ENCODE data around the gene ERC2.
"Not testable (repeated sequence)": the region's sequence is repeated elsewhere in the genome, so short reads cannot be mapped to it uniquely, and the experiment has no call there.

The ERC2 gene

GRCh38 chr3:56110886-56111285 is 357.4 kb downstream of the ERC2 start:
- Mint-ChIP-seq H3K9me3 (no peaks in the 10 kb centered on the region), H3K36me3 (ENCODE audit: low read depth) (no peaks in the 10 kb centered on the region), H3K27ac (no peak overlapping the region), H3K4me3 (no peak overlapping the region), H3K27me3 (ENCODE audit: low read depth) (no peaks in the 10 kb centered on the region), H3K4me1 (ENCODE audit: low read depth) (no peaks in the 10 kb centered on the region)
- no peak for DNase-seq (ENCODE audit: low spot score)

- no peaks in the 10 kb centered on the region for H3K36me3 Mint-ChIP-seq (ENCODE audit: low read depth)
- no peak for DNase-seq (ENCODE audit: low spot score)
- no peaks in the 10 kb centered on the region for H3K9me3 Mint-ChIP-seq
- H3K27me3 Mint-ChIP-seq (ENCODE audit: low read depth) = no peaks in the 10 kb centered on the region
- no peaks in the 10 kb centered on the region for H3K4me1 Mint-ChIP-seq (ENCODE audit: low read depth)
- H3K27ac Mint-ChIP-seq = no peak overlapping the region
- no peak overlapping the region for H3K4me3 Mint-ChIP-seq
Measured at GRCh38 chr3:56107157-56107556, 361.1 kb downstream of the ERC2 start.

GRCh38 chr3:56102032-56102431 is 366.2 kb downstream of the ERC2 start:
- no peak for DNase-seq (ENCODE audit: low spot score)
- Mint-ChIP-seq H3K9me3 (no peaks in the 10 kb centered on the region), H3K36me3 (ENCODE audit: low read depth) (no peaks in the 10 kb centered on the region), H3K27me3 (ENCODE audit: low read depth) (peaks cover 2% of the 10 kb centered on the region), H3K4me3 (no peak overlapping the region), H3K27ac (no peak overlapping the region), H3K4me1 (ENCODE audit: low read depth) (no peaks in the 10 kb centered on the region)

- Mint-ChIP-seq H3K27me3 (ENCODE audit: low read depth) (peaks cover 2% of the 10 kb centered on the region), H3K27ac (no peak overlapping the region), H3K9me3 (no peaks in the 10 kb centered on the region), H3K4me3 (no peak overlapping the region), H3K4me1 (ENCODE audit: low read depth) (no peaks in the 10 kb centered on the region), H3K36me3 (ENCODE audit: low read depth) (no peaks in the 10 kb centered on the region)
- DNase-seq (ENCODE audit: low spot score) = no peak
Measured at GRCh38 chr3:56101576-56101975, 366.7 kb downstream of the ERC2 start.

- no peaks in the 10 kb centered on the region for H3K9me3 Mint-ChIP-seq
- no peak for DNase-seq (ENCODE audit: low spot score)
- H3K36me3 Mint-ChIP-seq (ENCODE audit: low read depth) = no peaks in the 10 kb centered on the region
- H3K27me3 Mint-ChIP-seq (ENCODE audit: low read depth) = peaks cover 2% of the 10 kb centered on the region
- H3K4me3 Mint-ChIP-seq = no peak overlapping the region
- H3K4me1 Mint-ChIP-seq (ENCODE audit: low read depth) = no peaks in the 10 kb centered on the region
- no peak overlapping the region for H3K27ac Mint-ChIP-seq
Measured at GRCh38 chr3:56096999-56097398, 371.3 kb downstream of the ERC2 start.

GRCh38 chr3:56094170-56094569 is 374.1 kb downstream of the ERC2 start:
- Mint-ChIP-seq H3K27me3 (ENCODE audit: low read depth) (no peaks in the 10 kb centered on the region), H3K4me1 (ENCODE audit: low read depth) (no peaks in the 10 kb centered on the region), H3K36me3 (ENCODE audit: low read depth) (no peaks in the 10 kb centered on the region), H3K9me3 (no peaks in the 10 kb centered on the region), H3K27ac (no peak overlapping the region), H3K4me3 (no peak overlapping the region)
- DNase-seq (ENCODE audit: low spot score) = no peak

- no peaks in the 10 kb centered on the region for H3K36me3 Mint-ChIP-seq (ENCODE audit: low read depth)
Measured at GRCh38 chr3:56089739-56090138, 378.5 kb downstream of the ERC2 start.

GRCh38 chr3:56087451-56088053 is 380.7 kb downstream of the ERC2 start:
- H3K27me3 Mint-ChIP-seq (ENCODE audit: low read depth) = no peaks in the 10 kb centered on the region
- H3K27ac Mint-ChIP-seq = no peak overlapping the region
- no peaks in the 10 kb centered on the region for H3K36me3 Mint-ChIP-seq (ENCODE audit: low read depth)
- H3K4me1 Mint-ChIP-seq (ENCODE audit: low read depth) = no peaks in the 10 kb centered on the region
- no peak overlapping the region for H3K4me3 Mint-ChIP-seq
- H3K9me3 Mint-ChIP-seq = no peaks in the 10 kb centered on the region
- no peak for DNase-seq (ENCODE audit: low spot score)

More at GRCh38 chr3:56089739-56090138, 378.5 kb downstream of the ERC2 start:
- H3K9me3 Mint-ChIP-seq = no peaks in the 10 kb centered on the region
- H3K27me3 Mint-ChIP-seq (ENCODE audit: low read depth) = no peaks in the 10 kb centered on the region
- DNase-seq (ENCODE audit: low spot score) = no peak
- H3K4me1 Mint-ChIP-seq (ENCODE audit: low read depth) = no peaks in the 10 kb centered on the region
- no peak overlapping the region for H3K4me3 Mint-ChIP-seq
- no peak overlapping the region for H3K27ac Mint-ChIP-seq

- Mint-ChIP-seq H3K4me3 (no peak overlapping the region), H3K9me3 (no peaks in the 10 kb centered on the region), H3K27ac (no peak overlapping the region), H3K27me3 (ENCODE audit: low read depth) (no peaks in the 10 kb centered on the region), H3K4me1 (ENCODE audit: low read depth) (no peaks in the 10 kb centered on the region), H3K36me3 (ENCODE audit: low read depth) (no peaks in the 10 kb centered on the region)
- no peak for DNase-seq (ENCODE audit: low spot score)
Measured at GRCh38 chr3:56086355-56086754, 381.9 kb downstream of the ERC2 start.

- no peaks in the 10 kb centered on the region for H3K27me3 Mint-ChIP-seq (ENCODE audit: low read depth)
- H3K36me3 Mint-ChIP-seq (ENCODE audit: low read depth) = no peaks in the 10 kb centered on the region
- H3K9me3 Mint-ChIP-seq = no peaks in the 10 kb centered on the region
- no peaks in the 10 kb centered on the region for H3K4me1 Mint-ChIP-seq (ENCODE audit: low read depth)
- no peak overlapping the region for H3K4me3 Mint-ChIP-seq
- no peak overlapping the region for H3K27ac Mint-ChIP-seq
- no peak for DNase-seq (ENCODE audit: low spot score)
Measured at GRCh38 chr3:56081246-56081645, 387.0 kb downstream of the ERC2 start.

- DNase-seq (ENCODE audit: low spot score) = no peak
- H3K36me3 Mint-ChIP-seq (ENCODE audit: low read depth) = no peaks in the 10 kb centered on the region
- H3K9me3 Mint-ChIP-seq = no peaks in the 10 kb centered on the region
- H3K4me3 Mint-ChIP-seq = no peak overlapping the region
- H3K4me1 Mint-ChIP-seq (ENCODE audit: low read depth) = no peaks in the 10 kb centered on the region
- H3K27me3 Mint-ChIP-seq (ENCODE audit: low read depth) = no peaks in the 10 kb centered on the region
- H3K27ac Mint-ChIP-seq = no peak overlapping the region
Measured at GRCh38 chr3:56076746-56077145, 391.5 kb downstream of the ERC2 start.

GRCh38 chr3:56075089-56075488 is 393.2 kb downstream of the ERC2 start:
- DNase-seq (ENCODE audit: low spot score) = no peak
- H3K27ac Mint-ChIP-seq = no peak overlapping the region
- H3K4me3 Mint-ChIP-seq = no peak overlapping the region
- no peaks in the 10 kb centered on the region for H3K4me1 Mint-ChIP-seq (ENCODE audit: low read depth)
- H3K36me3 Mint-ChIP-seq (ENCODE audit: low read depth) = no peaks in the 10 kb centered on the region
- no peaks in the 10 kb centered on the region for H3K27me3 Mint-ChIP-seq (ENCODE audit: low read depth)
- H3K9me3 Mint-ChIP-seq = no peaks in the 10 kb centered on the region

- no peaks in the 10 kb centered on the region for H3K27me3 Mint-ChIP-seq (ENCODE audit: low read depth)
- no peak overlapping the region for H3K4me3 Mint-ChIP-seq
- no peaks in the 10 kb centered on the region for H3K9me3 Mint-ChIP-seq
- H3K36me3 Mint-ChIP-seq (ENCODE audit: low read depth) = no peaks in the 10 kb centered on the region
- no peak overlapping the region for H3K27ac Mint-ChIP-seq
- no peak for DNase-seq (ENCODE audit: low spot score)
- no peaks in the 10 kb centered on the region for H3K4me1 Mint-ChIP-seq (ENCODE audit: low read depth)
Measured at GRCh38 chr3:56069766-56070165, 398.5 kb downstream of the ERC2 start.

GRCh38 chr3:56066405-56066804 is 401.9 kb downstream of the ERC2 start:
- not testable (repeated sequence) for H3K4me3 Mint-ChIP-seq; H3K4me1 Mint-ChIP-seq (ENCODE audit: low read depth); DNase-seq (ENCODE audit: low spot score); H3K9me3 Mint-ChIP-seq; H3K36me3 Mint-ChIP-seq (ENCODE audit: low read depth); H3K27ac Mint-ChIP-seq; H3K27me3 Mint-ChIP-seq (ENCODE audit: low read depth)

GRCh38 chr3:56064684-56065083 is 403.6 kb downstream of the ERC2 start:
- Mint-ChIP-seq H3K36me3 (ENCODE audit: low read depth) (no peaks in the 10 kb centered on the region), H3K9me3 (no peaks in the 10 kb centered on the region), H3K4me1 (ENCODE audit: low read depth) (no peaks in the 10 kb centered on the region), H3K27me3 (ENCODE audit: low read depth) (no peaks in the 10 kb centered on the region), H3K4me3 (no peak overlapping the region), H3K27ac (no peak overlapping the region)
- DNase-seq (ENCODE audit: low spot score) = no peak

All from T-helper 2 cell treated with Interferon-gamma antibody and Interleukin-4, amounts not matched to agents 5 μg/mL and 100 μg/mL, for 36 hours (primary cell).